GM11168 (cell line): ENCODE data around the gene EBPL.
"Not testable (repeated sequence)": the region's sequence is repeated elsewhere in the genome, so short reads cannot be mapped to it uniquely, and the experiment has no call there.

Experiments used
- in situ Hi-C: fragments of 300-500 bp; cut with MboI; formaldehyde crosslinking; loops from one replicate; pipeline ENCODE4 v1.12.0; 2022; ENCODE audit warnings: low sequenced_read_pairs; ENCODE audit not compliant: unreplicated experiment

Gene EBPL

GRCh38 chr13:49690995-49691784 is at the start of gene EBPL:
Gene EBPL (minus strand): TSS chr13:49691486. CDS start chr13:49691424, 62 bp downstream.
- in situ Hi-C loops: no loop called here

DNA sequence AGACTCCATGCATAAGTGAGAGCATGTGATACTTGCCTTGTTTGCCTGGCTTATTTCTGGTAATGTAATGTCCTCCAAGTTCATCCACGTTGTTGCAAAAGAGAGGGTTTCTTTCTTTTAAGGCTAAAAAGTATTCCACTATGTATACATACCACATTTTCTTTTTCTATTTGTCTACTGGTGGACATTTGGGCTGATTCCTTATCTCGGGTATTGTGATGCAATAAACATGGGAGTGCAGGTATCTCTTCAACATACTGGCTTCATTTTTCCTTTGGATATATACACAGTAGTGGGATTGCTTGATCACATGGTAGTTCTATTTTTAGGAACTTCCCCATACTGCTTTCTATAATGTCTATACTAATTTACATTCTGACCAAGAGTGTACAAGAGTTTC is 49.6 kb upstream of the EBPL start:
- in situ Hi-C loops: no loop called here

DNA sequence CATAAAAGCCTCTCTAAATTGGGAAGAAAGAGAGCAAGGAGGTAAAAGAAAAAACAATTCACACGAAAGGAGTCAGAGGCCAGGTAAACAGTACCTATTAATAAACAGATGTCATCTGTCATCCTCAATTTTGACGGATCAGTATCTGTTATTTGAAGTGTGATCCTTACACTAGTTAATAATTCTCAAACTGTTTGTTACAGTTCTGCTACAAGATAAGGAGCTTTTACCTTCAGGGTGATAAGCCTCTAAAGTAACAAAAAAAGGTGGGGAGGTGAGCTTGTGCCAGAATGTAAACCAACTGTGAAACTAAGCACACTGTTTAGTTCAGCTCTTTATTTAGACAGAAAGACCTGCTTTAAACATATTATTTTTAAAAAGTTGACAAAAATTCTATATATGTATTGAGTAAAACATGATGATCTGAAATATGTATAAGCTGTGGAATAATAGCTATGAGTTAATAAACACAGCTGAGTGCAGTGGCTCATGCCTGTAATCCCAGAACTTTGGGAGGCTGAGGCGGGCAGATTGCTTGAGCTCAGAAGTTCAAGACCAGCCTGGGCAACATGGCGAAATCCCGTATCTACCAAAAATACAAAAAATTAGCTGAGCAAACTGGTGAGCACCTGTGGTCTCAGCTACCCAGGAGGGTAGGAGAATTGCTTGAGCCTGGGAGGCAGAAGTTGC is 48.4 kb upstream of the EBPL start:
- in situ Hi-C loops: no loop called here

DNA sequence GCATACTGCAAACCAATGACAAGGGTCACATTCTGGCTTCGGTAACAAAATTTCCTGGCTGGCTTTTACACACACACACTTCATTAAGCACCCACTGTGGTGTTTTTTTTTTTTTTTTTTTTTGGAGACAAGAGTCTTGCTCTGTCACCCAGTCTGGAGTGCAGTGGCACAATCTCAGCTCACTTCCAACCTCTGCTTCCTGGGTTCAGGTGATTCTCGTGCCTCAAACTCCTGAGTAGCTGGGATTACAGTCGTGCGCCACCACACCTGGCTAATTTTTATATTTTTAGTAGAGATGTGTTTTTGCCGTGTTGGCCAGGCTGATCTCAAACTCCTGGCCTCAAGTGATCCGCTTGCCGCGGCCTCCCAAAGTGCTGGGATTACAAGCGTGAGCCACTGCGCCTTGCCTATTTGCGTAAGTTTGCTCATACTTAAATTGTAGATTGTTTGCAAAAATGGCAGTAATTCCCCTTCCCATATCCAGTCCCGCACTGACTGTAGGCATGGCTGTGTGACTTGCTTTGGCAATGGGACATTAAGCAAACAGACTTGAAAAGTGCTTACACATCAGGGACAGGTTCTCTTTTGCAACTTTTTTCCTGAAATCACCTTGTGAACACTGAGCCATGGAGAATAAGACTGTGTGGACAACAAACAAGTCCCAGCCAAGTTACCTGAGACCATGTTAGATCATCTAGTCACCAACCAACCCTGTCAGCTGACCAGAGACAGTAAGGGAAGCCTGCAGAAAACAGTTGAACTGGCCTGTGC is 42.1 kb upstream of the EBPL start:
- in situ Hi-C loops: no loop called here

GRCh38 chr13:49731766-49732165 is 40.5 kb upstream of the EBPL start:
- in situ Hi-C loops: no loop called here

GRCh38 chr13:49716615-49717014 is 25.3 kb upstream of the EBPL start:
- in situ Hi-C loops: no loop called here

DNA sequence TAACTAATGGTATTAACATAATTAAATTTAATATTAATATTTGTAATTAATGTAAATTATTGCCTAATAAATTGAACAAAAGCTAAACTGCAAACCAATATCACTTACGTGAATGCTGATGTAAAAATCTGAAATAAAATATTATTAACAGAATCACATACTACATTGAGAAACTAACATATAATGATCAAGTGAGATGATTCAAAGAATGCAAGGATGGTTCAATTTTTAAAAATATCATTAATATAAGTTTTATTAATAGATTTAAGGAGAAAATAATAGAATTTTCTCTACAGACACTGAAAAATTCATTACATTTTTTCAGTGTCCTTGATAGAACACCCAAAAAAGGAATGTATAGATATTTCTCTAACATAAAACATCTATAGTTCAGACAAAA is 23.5 kb upstream of the EBPL start:
- in situ Hi-C loops: no loop called here

DNA sequence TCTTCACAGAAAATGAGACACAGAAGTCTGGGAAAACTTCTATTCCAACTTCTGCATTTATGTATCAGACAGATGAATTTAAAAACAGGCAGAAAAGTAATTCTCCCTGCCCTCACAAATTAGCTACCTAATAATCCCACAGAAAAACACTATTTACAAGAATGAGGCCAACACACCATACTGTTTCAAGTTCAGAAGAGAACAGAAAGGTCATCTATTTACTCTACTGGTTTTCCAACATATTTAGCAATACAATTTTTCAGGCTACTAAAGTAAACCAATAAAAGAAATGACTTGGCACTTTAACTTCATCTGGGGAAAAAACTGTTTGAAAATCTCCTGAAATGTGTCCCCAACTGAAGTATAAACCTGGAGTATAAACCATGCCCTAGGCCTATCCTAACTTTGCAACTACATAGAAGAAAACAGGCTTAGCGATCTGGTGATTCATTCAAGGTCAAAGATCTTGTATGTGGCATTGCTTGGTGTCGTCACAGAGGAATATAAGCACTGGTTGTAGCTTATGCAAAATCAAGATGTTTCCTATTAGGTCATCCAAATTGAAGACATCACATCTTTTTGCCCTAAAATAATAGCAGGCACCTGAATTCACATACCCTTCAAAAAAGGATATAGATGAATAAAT is 20.1 kb upstream of the EBPL start:
- in situ Hi-C loops: no loop called here

DNA sequence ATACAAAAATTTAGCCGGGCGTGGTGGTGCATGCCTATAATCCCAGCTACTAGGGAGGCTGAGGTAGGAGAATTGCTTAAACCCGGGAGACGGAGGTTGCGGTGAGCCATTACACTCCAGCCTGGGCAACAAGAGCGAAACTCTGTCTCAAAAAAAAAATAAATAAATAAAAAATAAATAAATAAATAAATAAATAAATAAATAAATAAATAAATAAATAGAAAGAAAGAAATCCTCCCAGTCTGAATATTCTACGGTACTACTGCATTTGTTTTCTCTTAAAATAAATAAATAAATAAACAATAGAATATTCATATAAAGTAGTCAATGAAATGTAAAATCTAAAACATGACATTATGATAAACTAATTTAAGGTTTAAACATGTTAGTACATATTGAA is 13.0 kb upstream of the EBPL start:
- in situ Hi-C loops: not testable (repeated sequence)

GRCh38 chr13:49701491-49701890 is 10.2 kb upstream of the EBPL start:
- in situ Hi-C loops: no loop called here

- in situ Hi-C loops: no loop called here
Measured at GRCh38 chr13:49697468-49697867, 6.2 kb upstream of the EBPL start.

- in situ Hi-C loops: no loop called here
Measured at GRCh38 chr13:49694446-49694845, 3.2 kb upstream of the EBPL start.

DNA sequence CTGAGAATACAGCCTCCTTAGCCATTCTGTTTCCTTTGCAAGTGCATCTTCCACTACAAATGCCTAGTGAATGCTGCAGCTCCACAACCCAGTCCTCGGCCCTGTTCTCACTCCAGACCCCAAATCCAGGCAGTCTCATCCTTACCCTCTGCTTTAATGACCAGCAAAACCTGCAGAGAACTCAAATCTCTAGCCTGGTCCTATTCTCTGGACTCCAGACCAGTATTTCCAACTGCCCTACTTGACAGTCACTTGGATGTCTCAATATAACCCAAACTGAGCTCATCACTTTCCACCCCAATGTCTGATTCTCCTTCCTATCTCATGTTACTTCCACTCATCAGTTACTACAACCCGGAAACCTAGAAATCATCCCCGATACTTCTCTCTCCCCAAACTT is 2.6 kb upstream of the EBPL start:
- in situ Hi-C loops: no loop called here

- in situ Hi-C loops: no loop called here
Measured at GRCh38 chr13:49693191-49693733, 2.0 kb upstream of the EBPL start.

GRCh38 chr13:49690133-49690994 is 922 bp downstream of the EBPL start:
- in situ Hi-C loops: no loop called here

DNA sequence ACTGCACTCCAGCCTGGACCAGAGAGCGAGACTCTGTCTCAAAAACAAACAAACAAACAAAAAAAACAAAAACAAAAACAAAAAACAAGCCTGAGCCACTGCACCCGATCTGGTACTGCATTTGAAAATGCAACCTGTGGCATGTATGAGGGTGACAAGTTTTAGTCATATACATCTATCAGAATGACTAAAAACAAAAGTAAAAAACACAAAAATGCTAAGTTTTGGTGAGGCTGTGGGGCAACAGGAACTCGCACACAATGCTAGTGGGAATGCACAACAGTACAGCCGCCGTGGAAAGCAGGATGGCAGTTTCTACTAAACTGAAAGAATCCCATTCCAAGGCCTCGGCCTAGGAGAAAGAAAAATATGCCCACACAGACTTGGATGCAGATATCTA is 7.8 kb downstream of the EBPL start:
- in situ Hi-C loops: no loop called here

GRCh38 chr13:49681842-49682435 is 9.3 kb downstream of the EBPL start:
- in situ Hi-C loops: no loop called here

DNA sequence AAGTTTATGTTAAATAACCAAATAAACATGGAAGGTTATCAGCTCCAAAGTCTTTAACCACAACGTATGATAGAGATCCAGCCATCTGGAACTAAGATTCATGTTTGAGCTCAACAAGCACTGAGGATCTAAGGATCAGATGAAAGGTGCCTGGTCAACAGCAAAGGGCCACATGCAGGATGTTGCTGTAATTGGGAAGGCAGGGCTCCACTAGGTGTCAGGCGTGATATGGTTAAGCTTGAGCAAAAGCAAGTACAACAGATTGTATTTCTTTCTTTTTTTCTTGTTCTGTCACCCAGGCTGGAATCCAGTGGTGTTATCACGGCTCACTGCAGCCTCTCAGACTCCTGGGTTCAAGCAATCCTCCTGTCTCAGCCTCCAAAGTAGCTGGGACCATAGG is 12.0 kb downstream of the EBPL start:
- in situ Hi-C loops: no loop called here
